GM12878 (cell line): Measurements from ENCODE around the gene PRPF31. TPM values are rescaled to one million over a fixed set of nuclear protein-coding genes. Genes with fewer than 3 reads are reported as not detected.

Experiments
- CBFB ChIP-seq: IDR thresholded peaks from 2 replicates; pipeline ENCODE4 v1.6.1; 2016; ENCODE audit warnings: antibody characterized with exemption, low read depth
- CHD2 ChIP-seq: IDR thresholded peaks from 2 replicates; pipeline ENCODE4 v1.6.1; 2011; ENCODE audit warnings: low read depth, low read length, improper control_type of control experiment, borderline replicate concordance
- CHD4 ChIP-seq: fragments of 200-600 bp; sonication (generic); IDR thresholded peaks from 2 replicates; pipeline ENCODE4 v1.6.1; 2016; ENCODE audit warnings: mild to moderate bottlenecking
- E2F4 ChIP-seq: IDR thresholded peaks from 2 replicates; pipeline ENCODE4 v1.6.1; 2012; ENCODE audit warnings: low read depth, low read length, improper control_type of control experiment
- GATAD2B ChIP-seq: fragments of 450-650 bp; conservative IDR thresholded peaks from 2 replicates; pipeline ENCODE4 v1.6.1; 2017; ENCODE audit warnings: low read depth, mild to moderate bottlenecking, moderate library complexity
- HDAC6 ChIP-seq: fragments of 200-600 bp; sonication (generic); IDR thresholded peaks from one replicate; pipeline ENCODE4 v1.8.0; 2017; ENCODE audit warnings: antibody characterized with exemption; ENCODE audit not compliant: unreplicated experiment
- IKZF1 ChIP-seq: fragments of 450-650 bp; conservative IDR thresholded peaks from 2 replicates; pipeline ENCODE4 v1.6.1; 2017; ENCODE audit warnings: antibody characterized with exemption, mild to moderate bottlenecking
- JUNB ChIP-seq: IDR thresholded peaks from 2 replicates; pipeline ENCODE4 v1.6.1; 2016; ENCODE audit warnings: antibody characterized with exemption, mild to moderate bottlenecking
- MYB ChIP-seq: fragments of 150-350 bp; IDR thresholded peaks from 2 replicates; pipeline ENCODE4 v1.6.1; 2014; ENCODE audit warnings: mild to moderate bottlenecking, low read depth, low read length, borderline replicate concordance
- POLR2A ChIP-seq: IDR thresholded peaks from 2 replicates; pipeline ENCODE4 v1.6.1; 2011; ENCODE audit warnings: low read depth, mild to moderate bottlenecking, low read length
- RAD51 ChIP-seq: fragments of 450-650 bp; IDR thresholded peaks from 2 replicates; pipeline ENCODE4 v1.6.1; 2016; ENCODE audit warnings: moderate library complexity, mild to moderate bottlenecking, inconsistent platforms
- REST ChIP-seq: IDR thresholded peaks from 2 replicates; pipeline ENCODE4 v1.6.1; 2012; ENCODE audit warnings: mild to moderate bottlenecking, low read depth, low read length
- SMC3 ChIP-seq: IDR thresholded peaks from 2 replicates; pipeline ENCODE4 v1.6.1; 2011; ENCODE audit warnings: low read length, improper control_type of control experiment, borderline replicate concordance
- SUZ12 ChIP-seq: fragments of 200-600 bp; sonication (generic); IDR thresholded peaks from one replicate; pipeline ENCODE4 v1.6.1; 2018; ENCODE audit warnings: antibody characterized with exemption, mild to moderate bottlenecking; ENCODE audit not compliant: unreplicated experiment
- TCF3 ChIP-seq: IDR thresholded peaks from 2 replicates; pipeline ENCODE4 v1.6.1; 2012; ENCODE audit warnings: low read depth, mild to moderate bottlenecking, low read length, borderline replicate concordance; ENCODE audit not compliant: insufficient read depth
- polyA plus RNA-seq, 11 experiments: library from polyadenylated mRNA; depleted of rRNA in 4 of 11; unstranded in 6 of 11; stranded (reverse) in 5 of 11; fragments of >200 nt; fragmentation: Nextera tagmentation in 4 of 11; fragmentation: Illumina TruSeq in 1 of 11; extraction: Ambion mirVana in 4 of 11; extraction: Trizol in 1 of 11; gene quantifications; 1 replicate in 1 of 11; 2 replicates in 10 of 11; pipeline versions ENCODE4 v1.2.1 to v1.2.3, GENCODE V29; 2011 to 2016; ENCODE audit warnings: inconsistent platforms in 2 of 11, missing spikeins in 2 of 11, low read depth in 1 of 11
- total RNA-seq, 4 experiments: library from RNA; depleted of rRNA in 3 of 4; stranded (reverse); fragments of >200 nt in 3 of 4; fragmentation: Illumina TruSeq in 1 of 4; extraction: Trizol in 1 of 4; gene quantifications; 2 replicates each; pipeline versions ENCODE4 v1.2.1 to v1.2.3, GENCODE V29; 2013 to 2021

Gene PRPF31
- total and polyA plus RNA-seq, 10 of the 15 experiments (the other 5 are each of a cell fraction or from before 2014, with no cell fraction given) = 2.7 to 170 (median 69.7) TPM

GRCh38 chr19:54159352-54160181, 44.0 kb downstream of the PRPF31 start, which contains the start of gene LENG1 (continued):
- TF ChIP-seq SMC3 (no peak), E2F4 (peak; percentile 93), RAD51 (no peak), IKZF1 (peak; percentile 91), HDAC6 (no peak), GATAD2B (peak; percentile 7; the same call in 1 of the 2 replicates), TCF3 (peak; percentile 48; the same call in 1 of the 2 replicates), MYB (no peak), SUZ12 (no peak), CBFB (0 out of 2 replicates have a peak, but pooled peaks have one; percentile 15), REST (peak; percentile 23; the same call in 1 of the 2 replicates), CHD2 (peak; percentile 97), POLR2A (peak; percentile 94), CHD4 (no peak), JUNB (no peak)
